Measurements from ENCODE around the gene DSE.

The DSE gene

GRCh38 chr6:116492331-116493067 lies 121.8 kb downstream of the DSE start:
- no peak for DNase-seq (ENCODE audit: extremely low read depth, low read depth)
- no peak for TF ChIP-seq CTCF (IDR thresholded peaks at IDR 0.05; ENCODE audit: low read depth, low read length)
